SK-N-MC (cell line): ENCODE results near the gene C19orf81.
A peak's percentile ranks its signal among the peaks of the same experiment; 100 is the strongest.

Experiments used
- DNase-seq: peaks from one replicate; pipeline ENCODE4 v3.0.0-alpha.2; 2011; ENCODE audit warnings: low read depth, low spot score
- H3K27ac ChIP-seq: fragments of 200-600 bp; sonication (generic); 2 replicates; pipeline ENCODE4 v1.5.1; 2016; ENCODE audit warnings: mixed run types
- H3K36me3 ChIP-seq: fragments of 200-600 bp; sonication (generic); 2 replicates; pipeline ENCODE4 v1.6.1; 2017; ENCODE audit warnings: antibody characterized with exemption, low read length, mixed read lengths; ENCODE audit not compliant: insufficient read depth
- H3K4me3 ChIP-seq: fragments of 200-600 bp; sonication (generic); 2 replicates; pipeline ENCODE4 v1.5.1; 2016
- H3K9ac ChIP-seq: fragments of 200-600 bp; sonication (generic); 2 replicates; pipeline ENCODE4 v1.8.0; 2017; ENCODE audit warnings: mixed run types, mixed read lengths; ENCODE audit not compliant: insufficient read length
- H3K9me3 ChIP-seq: fragments of 200-600 bp; sonication (generic); 2 replicates; pipeline ENCODE4 v1.6.1; 2017; ENCODE audit warnings: low read depth, mild to moderate bottlenecking, antibody characterized with exemption, low read length, moderate library complexity, mixed read lengths
- EZH2 ChIP-seq: fragments of 200-600 bp; sonication (generic); IDR thresholded peaks from one replicate; pipeline ENCODE4 v1.6.1; 2017; ENCODE audit warnings: antibody characterized with exemption
- FOXP2 ChIP-seq: optimal IDR thresholded peaks from 2 replicates; pipeline ENCODE3; 2011; ENCODE audit warnings: mild to moderate bottlenecking, moderate library complexity; ENCODE audit not compliant: insufficient read depth; ENCODE audit errors: extremely low read length, control extremely low read depth
- POLR2AphosphoS5 ChIP-seq: IDR thresholded peaks from 2 replicates; pipeline ENCODE4 v1.6.1; 2012; ENCODE audit warnings: mild to moderate bottlenecking, low read depth, low read length, borderline replicate concordance

The C19orf81 gene

DNA sequence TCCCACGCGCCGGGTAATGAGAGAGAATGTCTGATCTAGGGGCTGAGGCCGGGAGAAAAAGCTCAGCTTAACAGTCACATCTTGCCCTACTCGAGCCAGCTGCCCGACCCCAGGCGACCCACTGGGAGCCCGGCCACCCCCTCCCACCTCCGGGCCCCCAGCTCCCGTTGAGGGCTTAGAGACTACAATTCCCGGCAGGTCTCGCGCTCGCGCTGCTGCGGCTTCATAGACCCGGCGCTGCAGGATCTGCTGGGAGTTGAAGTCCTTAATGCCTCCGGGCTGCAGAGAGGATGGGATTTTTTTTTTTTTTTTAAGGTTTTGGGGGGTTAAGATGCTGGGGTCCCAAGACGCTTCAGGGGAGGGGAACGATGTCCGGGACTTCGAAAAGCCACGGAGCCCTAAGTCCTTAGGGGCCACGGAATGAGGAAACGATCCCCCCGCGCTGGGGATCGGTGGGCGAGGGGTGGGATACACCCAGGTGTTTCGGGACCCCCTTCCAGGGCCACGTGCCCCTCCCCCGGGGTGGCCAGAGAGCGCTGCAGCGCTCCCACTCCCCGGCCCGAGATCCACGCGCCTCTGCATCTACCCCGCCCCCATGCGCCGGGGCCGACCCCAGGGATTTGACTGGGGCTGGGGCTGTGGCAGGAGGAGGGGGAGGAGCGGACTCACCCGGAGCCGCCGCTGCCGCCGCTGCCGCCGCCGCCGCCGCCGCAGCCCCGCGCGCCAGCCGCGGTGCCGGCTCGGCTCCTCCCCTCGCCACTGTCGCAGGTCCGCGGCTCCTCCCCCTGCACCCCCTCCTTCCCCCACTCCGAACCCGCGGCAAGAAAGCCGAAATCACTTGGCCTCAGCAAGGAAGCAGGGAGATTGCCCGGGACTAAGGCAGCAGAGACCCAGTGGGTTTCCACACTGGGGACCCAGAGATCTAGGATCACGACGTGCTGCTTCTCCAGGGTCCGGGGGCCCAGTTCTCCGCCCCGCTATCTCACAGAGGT lies 9.8 kb upstream of the C19orf81 start, which contains the start of gene SYT3:
SYT3 (minus strand) TSS at position 761 of the 992 bp plus-strand sequence. CDS start 2,470 bp downstream, outside the sequence.
- TF ChIP-seq EZH2 (no peak), POLR2AphosphoS5 (no peak), FOXP2 (no peak)
- H3K36me3 ChIP-seq: no peaks in the 10 kb centered on the region
- H3K4me3 ChIP-seq: peak within 1 kb of the TSS; percentile 87
- no peaks in the 10 kb centered on the region for H3K9me3 ChIP-seq
- no peak within 1 kb of the TSS for H3K27ac ChIP-seq
- H3K9ac ChIP-seq: peak within 1 kb of the TSS; percentile 59
- no peak for DNase-seq

GRCh38 chr19:50640368-50640767 lies 8.9 kb upstream of the C19orf81 start:
- Histone ChIP-seq H3K36me3 (no peaks in the 10 kb centered on the region), H3K27ac (no peak overlapping the region), H3K9me3 (no peaks in the 10 kb centered on the region), H3K9ac (peak overlapping the region; percentile 59), H3K4me3 (peak overlapping the region; percentile 87; the same call in 1 of the 2 replicates)
- TF ChIP-seq POLR2AphosphoS5: no peak
- TF ChIP-seq EZH2: no peak
- no peak for DNase-seq

DNA sequence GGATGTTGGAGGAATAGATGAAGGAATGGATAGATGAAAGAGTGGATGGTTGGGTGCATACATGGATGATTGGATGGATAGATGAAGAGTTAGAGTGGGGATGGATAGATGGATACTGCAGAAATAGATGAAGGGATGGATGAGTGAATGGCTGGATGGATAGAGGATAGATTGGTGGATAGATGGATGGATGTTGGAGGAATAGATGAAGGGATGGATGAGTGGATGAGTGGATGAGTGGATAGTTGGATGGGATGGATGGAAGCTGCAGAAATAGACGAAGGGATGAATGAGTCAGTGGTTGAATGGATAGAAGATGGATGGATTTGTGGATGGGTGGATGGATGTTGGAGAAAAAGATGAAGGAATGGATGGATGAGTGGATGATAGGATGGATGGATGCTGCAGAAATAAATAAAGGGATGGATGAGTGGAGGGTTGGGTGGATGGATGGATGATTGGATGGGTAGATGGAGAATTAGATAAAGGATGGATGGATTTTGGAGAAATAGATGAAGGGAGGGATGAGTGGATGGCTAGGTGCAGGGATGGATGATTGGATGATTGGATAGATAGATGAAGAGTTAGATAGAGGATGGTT lies 4.8 kb upstream of the C19orf81 start:
- TF ChIP-seq EZH2 (no peak), POLR2AphosphoS5 (no peak), FOXP2 (no peak)
- no peak overlapping the region for H3K9ac ChIP-seq
- H3K36me3 ChIP-seq: no peaks in the 10 kb centered on the region
- H3K27ac ChIP-seq: no peak overlapping the region
- DNase-seq: no peak
- no peaks in the 10 kb centered on the region for H3K9me3 ChIP-seq
- H3K4me3 ChIP-seq: no peak overlapping the region

GRCh38 chr19:50645107-50645506 lies 4.1 kb upstream of the C19orf81 start:
- Histone ChIP-seq H3K4me3 (no peak overlapping the region), H3K9ac (no peak overlapping the region), H3K9me3 (no peaks in the 10 kb centered on the region), H3K36me3 (no peaks in the 10 kb centered on the region), H3K27ac (no peak overlapping the region)
- TF ChIP-seq FOXP2: no peak
- TF ChIP-seq POLR2AphosphoS5: no peak
- TF ChIP-seq EZH2: no peak
- DNase-seq: no peak

DNA sequence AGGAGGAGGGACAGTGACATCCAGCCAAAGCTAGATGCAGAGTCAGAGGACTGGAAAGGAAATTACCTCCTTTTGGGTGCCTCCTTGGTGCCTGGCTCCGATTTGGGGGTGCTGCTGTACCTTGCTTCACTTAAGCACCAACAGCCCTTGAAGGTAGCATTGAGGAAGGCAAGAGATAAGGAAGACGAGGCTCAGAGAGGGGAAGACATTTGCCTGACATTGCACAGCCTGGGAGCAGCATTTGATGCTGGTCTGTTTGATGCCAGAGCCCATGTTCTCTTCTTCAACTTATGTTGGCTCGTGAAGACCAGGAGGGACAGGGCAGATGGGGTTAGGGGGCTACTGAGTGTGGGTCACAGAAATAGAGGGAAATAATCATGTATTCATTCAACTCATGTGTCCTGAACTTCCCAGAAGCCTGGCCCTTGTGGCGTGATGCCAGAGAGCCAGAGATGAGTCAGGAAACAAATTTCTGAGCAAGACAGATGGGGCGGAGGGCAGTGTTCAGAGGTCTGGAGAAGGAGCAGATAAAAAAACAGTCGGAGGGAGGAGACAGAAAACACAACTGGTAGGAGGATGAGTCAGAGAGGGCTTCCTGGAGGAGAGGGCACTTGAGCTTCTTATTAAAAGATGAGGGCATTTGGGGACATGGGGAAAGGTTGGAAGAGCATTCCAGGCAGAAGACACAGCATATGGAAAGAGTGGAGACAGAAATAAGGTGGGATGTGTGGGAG lies 3.0 kb upstream of the C19orf81 start:
- Histone ChIP-seq H3K27ac (no peak overlapping the region), H3K4me3 (no peak overlapping the region), H3K36me3 (no peaks in the 10 kb centered on the region), H3K9me3 (no peaks in the 10 kb centered on the region), H3K9ac (no peak overlapping the region)
- TF ChIP-seq FOXP2 (no peak), POLR2AphosphoS5 (no peak), EZH2 (no peak)
- no peak for DNase-seq

- DNase-seq: no peak
- no peak overlapping the region for H3K9ac ChIP-seq
- no peaks in the 10 kb centered on the region for H3K9me3 ChIP-seq
- no peak overlapping the region for H3K27ac ChIP-seq
- no peak for TF ChIP-seq EZH2
- no peak overlapping the region for H3K4me3 ChIP-seq
- H3K36me3 ChIP-seq: no peaks in the 10 kb centered on the region
Observed at GRCh38 chr19:50647879-50648615, 1.2 kb upstream of the C19orf81 start.

GRCh38 chr19:50648659-50649058 lies 586 bp upstream of the C19orf81 start:
- Histone ChIP-seq H3K27ac (no peak overlapping the region), H3K36me3 (no peaks in the 10 kb centered on the region), H3K4me3 (no peak overlapping the region), H3K9me3 (no peaks in the 10 kb centered on the region), H3K9ac (no peak overlapping the region)
- DNase-seq: no peak
- TF ChIP-seq FOXP2 (no peak), EZH2 (no peak), POLR2AphosphoS5 (no peak)
